Psoas muscle (tissue), 8 donors: ENCODE data around the gene TBC1D1. TPM values are rescaled to one million over a fixed set of nuclear protein-coding genes. Genes with fewer than 3 reads are reported as not detected.
A peak's percentile ranks its signal among the peaks of the same experiment; 100 is the strongest.

ENCODE experiments used
- ATAC-seq, 4 donors: fragments of 200-7000 bp; cut with Tn5 transposase; one replicate each; pipeline ENCODE4 v1.9.1; 2020; ENCODE audit warnings: moderate library complexity in 3 of 4, mild to moderate bottlenecking in 2 of 4
- DNase-seq, 2 donors: peaks; one replicate each; pipeline ENCODE4 v3.0.0-alpha.2; 2020
- H3K27ac ChIP-seq: fragments of 200-600 bp; one replicate; pipeline ENCODE4 v1.8.0; 2022
- H3K27me3 ChIP-seq, 3 donors: fragments of 200-600 bp in 1 of 3; one replicate each; pipeline versions ENCODE4 v1.6.1 to v1.8.0; 2013 to 2022; ENCODE audit warnings: low read length in 2 of 3, mild to moderate bottlenecking in 2 of 3, moderate library complexity in 1 of 3; ENCODE audit not compliant: insufficient read depth in 3 of 3
- H3K36me3 ChIP-seq, 2 donors: fragments of 200-600 bp in 1 of 2; one replicate each; pipeline versions ENCODE4 v1.6.1 to v1.8.0; 2013 to 2022; ENCODE audit warnings: low read depth in 1 of 2, mild to moderate bottlenecking in 1 of 2, moderate library complexity in 1 of 2; ENCODE audit not compliant: insufficient read depth in 1 of 2
- H3K4me1 ChIP-seq: fragments of 200-600 bp; one replicate; pipeline ENCODE4 v1.8.0; 2022
- H3K4me3 ChIP-seq: fragments of 200-600 bp; one replicate; pipeline ENCODE4 v1.8.0; 2022; ENCODE audit warnings: mild to moderate bottlenecking
- H3K9me3 ChIP-seq: fragments of 200-600 bp; one replicate; pipeline ENCODE4 v1.8.0; 2022
- CTCF ChIP-seq: fragments of 200-600 bp; IDR thresholded peaks from one replicate; pipeline ENCODE4 v1.8.0; 2022; ENCODE audit warnings: antibody characterized with exemption
- WGBS, 3 donors: extraction: QIAGEN DNeasy Blood & Tissue Kit; methylation state at CpG; one replicate each; pipeline versions ENCODE4 v1.1.6 to v1.1.7; 2013; 5-methylcytosine and 5-hydroxymethylcytosine counted together
- intact Hi-C, 2 donors: fragments of 100-400 bp; cut with DNase I; formaldehyde crosslinking; loops; one replicate each; pipeline versions ENCODE4 v1.11.0 to v1.14.2; 2022
- polyA plus RNA-seq, 3 donors: library from polyadenylated mRNA; stranded (reverse); fragments of 200-250 nt; gene quantifications; one replicate each; pipeline ENCODE4 v1.2.3, GENCODE V29; 2013
- total RNA-seq, 4 donors: library from RNA; stranded (reverse); fragmentation: NEBNext Ultra II Directional in 2 of 4; extraction: Animal tissue kit (Norgen Biotek cat#: 25700) in 2 of 4; gene quantifications; one replicate each; pipeline versions ENCODE4 v1.2.1 to v1.2.4, GENCODE V29; 2021 to 2023
- donor health status: healthy with polysubstance abuse.
- donor health status: DM: no; HTN: no; CAD: no; lungs with moderate emphysema.
- donor health status: Bipolar disorder and iron deficiency.
- donor health status: healthy.
- donor health status: DM: yes; HTN: yes; CAD: no.
- donor health status: DM: no; HTN: no; CAD: no.
- donor health status: DM: no; HTN: no; CAD: no.
- donor health status: DM: yes; HTN: yes; CAD: no.

TBC1D1 gene
- total and polyA plus RNA-seq, 7 donors, result 18.1 to 130 (median 42.5) TPM

GRCh38 chr4:38106311-38106710 is 215.4 kb downstream of the TBC1D1 start:
- DNase-seq (no peak), ATAC-seq (no peak)
- intact Hi-C loops, result no loop called here
- H3K9me3 ChIP-seq, result no peaks in the 10 kb centered on the region
- no peaks in the 10 kb centered on the region for H3K27me3 ChIP-seq
- 76 to 83% (median 79%) methylated on average over 4 of the region's 4 CpGs for WGBS, 3 donors
- H3K27ac ChIP-seq, result no peak overlapping the region
- H3K4me1 ChIP-seq, result no peaks in the 10 kb centered on the region
- H3K36me3 ChIP-seq, result peaks cover 0 to 52% of the 10 kb centered on the region in 2 donors
- no peak overlapping the region for H3K4me3 ChIP-seq
- TF ChIP-seq CTCF, result no peak

GRCh38 chr4:38106886-38107514 is 216.1 kb downstream of the TBC1D1 start:
- peak in 2 of 4 donors; percentile 16 to 35 for ATAC-seq
- no peaks in the 10 kb centered on the region for H3K4me1 ChIP-seq
- peaks cover 0 to 47% of the 10 kb centered on the region in 2 donors for H3K36me3 ChIP-seq
- H3K27me3 ChIP-seq, result no peaks in the 10 kb centered on the region
- no peak overlapping the region for H3K27ac ChIP-seq
- intact Hi-C loops, result no loop called here
- WGBS, 3 donors, result 70 to 74% (median 72%) methylated on average over 10 of the region's 10 CpGs
- no peak overlapping the region for H3K4me3 ChIP-seq
- no peak for TF ChIP-seq CTCF
- H3K9me3 ChIP-seq, result no peaks in the 10 kb centered on the region
- DNase-seq, result no peak

GRCh38 chr4:38107818-38108217 is 216.9 kb downstream of the TBC1D1 start:
- no peak for TF ChIP-seq CTCF
- no peak overlapping the region for H3K27ac ChIP-seq
- no peaks in the 10 kb centered on the region for H3K27me3 ChIP-seq
- ATAC-seq (no peak), DNase-seq (no peak)
- peaks cover 0 to 40% of the 10 kb centered on the region in 2 donors for H3K36me3 ChIP-seq
- H3K9me3 ChIP-seq, result no peaks in the 10 kb centered on the region
- 87 to 100% (median 87%) methylated on average over 2 of the region's 2 CpGs for WGBS, 3 donors
- H3K4me1 ChIP-seq, result no peaks in the 10 kb centered on the region
- H3K4me3 ChIP-seq, result no peak overlapping the region
- intact Hi-C loops, result no loop called here

- H3K4me1 ChIP-seq, result peaks cover 3% of the 10 kb centered on the region
- DNase-seq (no peak), ATAC-seq (no peak)
- H3K27ac ChIP-seq, result no peak overlapping the region
- peaks cover 0 to 30% of the 10 kb centered on the region in 2 donors for H3K36me3 ChIP-seq
- H3K4me3 ChIP-seq, result no peak overlapping the region
- WGBS, 3 donors, result 57 to 63% (median 60%) methylated on average over 3 of the region's 3 CpGs
- no peaks in the 10 kb centered on the region for H3K27me3 ChIP-seq
- H3K9me3 ChIP-seq, result no peaks in the 10 kb centered on the region
- no peak for TF ChIP-seq CTCF
- intact Hi-C loops, result no loop called here
These were observed 218.5 kb downstream of the TBC1D1 start for GRCh38 chr4:38109370-38109769.

GRCh38 chr4:38109896-38110295 is 219.0 kb downstream of the TBC1D1 start:
- H3K9me3 ChIP-seq, result no peaks in the 10 kb centered on the region
- no peak for TF ChIP-seq CTCF
- 39 to 59% (median 56%) methylated on average over 6 of the region's 6 CpGs for WGBS, 3 donors
- ATAC-seq (no peak), DNase-seq (no peak)
- peaks cover 0 to 30% of the 10 kb centered on the region in 2 donors for H3K36me3 ChIP-seq
- H3K4me1 ChIP-seq, result peaks cover 3% of the 10 kb centered on the region
- intact Hi-C loops, result no loop called here
- H3K4me3 ChIP-seq, result no peak overlapping the region
- no peak overlapping the region for H3K27ac ChIP-seq
- no peaks in the 10 kb centered on the region for H3K27me3 ChIP-seq
